Glomerular visceral epithelial cell (primary cell): ENCODE data around the gene MINPP1.
"Not testable (repeated sequence)": the region's sequence is repeated elsewhere in the genome, so short reads cannot be mapped to it uniquely, and the experiment has no call there.

Source experiments
- DNase-seq: peaks from one replicate; pipeline ENCODE4 v3.0.0-alpha.2; 2016; ENCODE audit errors: extremely low spot score

MINPP1 gene

GRCh38 chr10:87504640-87505365 lies at the start of gene MINPP1:
TSS of gene MINPP1 (plus strand) at chr10:87504893. CDS start at chr10:87504916, 23 bp downstream.
- peak; percentile 90 for DNase-seq

GRCh38 chr10:87456586-87457220 lies 48.0 kb upstream of the MINPP1 start:
- not testable (repeated sequence) for DNase-seq

GRCh38 chr10:87461751-87462150 lies 42.9 kb upstream of the MINPP1 start:
- DNase-seq: not testable (repeated sequence)

GRCh38 chr10:87466849-87467248 lies 37.8 kb upstream of the MINPP1 start:
- not testable (repeated sequence) for DNase-seq

GRCh38 chr10:87488733-87489132 lies 16.0 kb upstream of the MINPP1 start:
- not testable (repeated sequence) for DNase-seq

GRCh38 chr10:87490285-87490684 lies 14.4 kb upstream of the MINPP1 start:
- DNase-seq: not testable (repeated sequence)

- not testable (repeated sequence) for DNase-seq
These were observed 12.2 kb upstream of the MINPP1 start for GRCh38 chr10:87492450-87492849.

- not testable (repeated sequence) for DNase-seq
These were observed 9.2 kb upstream of the MINPP1 start for GRCh38 chr10:87495446-87495845.

- DNase-seq: not testable (repeated sequence)
These were observed 7.3 kb upstream of the MINPP1 start for GRCh38 chr10:87497386-87497785.

- DNase-seq: not testable (repeated sequence)
These were observed 6.4 kb upstream of the MINPP1 start for GRCh38 chr10:87498106-87498789.

- no peak for DNase-seq
These were observed 4.0 kb upstream of the MINPP1 start for GRCh38 chr10:87500646-87501048.

GRCh38 chr10:87503401-87503800 lies 1.3 kb upstream of the MINPP1 start:
- no peak for DNase-seq

- no peak for DNase-seq
These were observed 807 bp upstream of the MINPP1 start for GRCh38 chr10:87503886-87504285.

- no peak for DNase-seq
These were observed 420 bp upstream of the MINPP1 start for GRCh38 chr10:87504307-87504639.

- DNase-seq: peak; percentile 63
These were observed 846 bp downstream of the MINPP1 start for GRCh38 chr10:87505366-87506111.

- DNase-seq: no peak
These were observed 2.3 kb downstream of the MINPP1 start for GRCh38 chr10:87506956-87507355.

- no peak for DNase-seq
These were observed 3.3 kb downstream of the MINPP1 start for GRCh38 chr10:87507879-87508483.

- DNase-seq: no peak
These were observed 4.1 kb downstream of the MINPP1 start for GRCh38 chr10:87508837-87509236.

GRCh38 chr10:87510025-87510424 lies 5.3 kb downstream of the MINPP1 start:
- no peak for DNase-seq

- no peak for DNase-seq
These were observed 6.8 kb downstream of the MINPP1 start for GRCh38 chr10:87511526-87511925.

- DNase-seq: no peak
These were observed 14.2 kb downstream of the MINPP1 start for GRCh38 chr10:87518937-87519336.

- no peak for DNase-seq
These were observed 14.9 kb downstream of the MINPP1 start for GRCh38 chr10:87519582-87519981.
